Measurements from ENCODE around the gene ZNF273. TPM values are rescaled to one million over a fixed set of nuclear protein-coding genes. Genes with fewer than 3 reads are reported as not detected.

The ZNF273 gene
- polyA plus RNA-seq, 1 of the 3 experiments (the other 2 are of a cell fraction), result 2.3 TPM

- Histone ChIP-seq H3K9ac (no peak overlapping the region), H3K4me3 (ENCODE audit: low read depth in 2 of 2, low read length in 1 of 2) (no peak overlapping the region), H2AFZ (ENCODE audit: low read depth) (no peak overlapping the region), H3K79me2 (ENCODE audit: insufficient read depth) (no peaks in the 10 kb centered on the region), H3K4me1 (ENCODE audit: control insufficient read depth in 1 of 2, insufficient read depth in 2 of 2, low read depth in 1 of 2, low read length in 1 of 2) (peaks cover 0 to 6% of the 10 kb centered on the region in 2 experiments; a peak in 1 of 4 replicates), H3K9me3 (no peaks in the 10 kb centered on the region), H3K4me2 (no peak overlapping the region), H3K9me2 (no peaks in the 10 kb centered on the region), H3K36me3 (replicated peaks in 1 of 2; ENCODE audit: control insufficient read depth in 1 of 2, insufficient read depth in 2 of 2, low read length in 1 of 2) (no peaks in the 10 kb centered on the region), H3F3A (replicated peaks; ENCODE audit: insufficient read depth) (no peaks in the 10 kb centered on the region), H3K27me3 (ENCODE audit: insufficient read depth) (peaks cover 9% of the 10 kb centered on the region; the same call in 1 of the 2 replicates), H3K27ac (ENCODE audit: low read depth in 2 of 2, low read length in 1 of 2) (no peak overlapping the region), H4K20me1 (ENCODE audit: insufficient read depth) (no peaks in the 10 kb centered on the region)
- DNase-seq, result peak; percentile 11
- 65% methylated on average over 10 of the region's 10 CpGs for WGBS (ENCODE audit: low lambda C conversion rate)
- CTCF ChIA-PET, result no interaction called here
- POLR2A ChIA-PET, result no interaction called here
- TF ChIP-seq YY1 (IDR thresholded peaks at IDR 0.05; ENCODE audit: low read depth) (no peak), PBX3 (IDR thresholded peaks at IDR 0.05) (no peak), FOSL2 (IDR thresholded peaks at IDR 0.05; ENCODE audit: borderline replicate concordance, low read depth) (no peak), NFIC (IDR thresholded peaks at IDR 0.05; ENCODE audit: borderline replicate concordance) (no peak), GATA2 (CRISPR knock-in tag; IDR thresholded peaks at IDR 0.05) (no peak), RXRA (IDR thresholded peaks at IDR 0.05; ENCODE audit: borderline replicate concordance, low read depth) (no peak), FOXJ3 (CRISPR knock-in tag; IDR thresholded peaks at IDR 0.05) (no peak), POLR2AphosphoS5 (IDR thresholded peaks at IDR 0.05; ENCODE audit: low read depth, low read length) (no peak), RAD21 (IDR thresholded peaks at IDR 0.05; ENCODE audit: low read length) (no peak), GABPA (IDR thresholded peaks at IDR 0.05; ENCODE audit: low read depth) (no peak)
Measured at GRCh38 chr7:64873155-64873500, 29.9 kb upstream of the ZNF273 start.

- H3K9me2 ChIP-seq, result no peaks in the 10 kb centered on the region
- H4K20me1 ChIP-seq (ENCODE audit: insufficient read depth), result no peaks in the 10 kb centered on the region
- peak; percentile 12 for DNase-seq
- ChIA-PET POLR2A (no interaction called here), CTCF (no interaction called here)
- peaks cover 9% of the 10 kb centered on the region; the same call in 1 of the 2 replicates for H3K27me3 ChIP-seq (ENCODE audit: insufficient read depth)
- no peak for TF ChIP-seq IRF3 (IDR thresholded peaks at IDR 0.05; ENCODE audit: low read depth, low read length)
- no peak for TF ChIP-seq ZBTB33 (IDR thresholded peaks at IDR 0.05; ENCODE audit: borderline replicate concordance, low read depth)
- TF ChIP-seq USF1 (IDR thresholded peaks at IDR 0.05; ENCODE audit: borderline replicate concordance, low read depth), result no peak
- H3K36me3 ChIP-seq (replicated peaks in 1 of 2; ENCODE audit: control insufficient read depth in 1 of 2, insufficient read depth in 2 of 2, low read length in 1 of 2), result no peaks in the 10 kb centered on the region
- no peak overlapping the region for H3K27ac ChIP-seq (ENCODE audit: low read depth in 2 of 2, low read length in 1 of 2)
- 19% methylated on average over 5 of the region's 5 CpGs for WGBS (ENCODE audit: low lambda C conversion rate)
- H3K4me3 ChIP-seq (ENCODE audit: low read depth in 2 of 2, low read length in 1 of 2), result peak overlapping the region in 1 of 2 experiments; percentile 19; a peak in 1 of 4 replicates
- no peaks in the 10 kb centered on the region for H3F3A ChIP-seq (replicated peaks; ENCODE audit: insufficient read depth)
- no peaks in the 10 kb centered on the region for H3K9me3 ChIP-seq
- H3K4me2 ChIP-seq, result no peak overlapping the region
- no peak overlapping the region for H2AFZ ChIP-seq (ENCODE audit: low read depth)
- H3K9ac ChIP-seq, result no peak overlapping the region
- no peaks in the 10 kb centered on the region for H3K79me2 ChIP-seq (ENCODE audit: insufficient read depth)
- peaks cover 0 to 6% of the 10 kb centered on the region in 2 experiments; a peak in 1 of 4 replicates for H3K4me1 ChIP-seq (ENCODE audit: control insufficient read depth in 1 of 2, insufficient read depth in 2 of 2, low read depth in 1 of 2, low read length in 1 of 2)
Measured at GRCh38 chr7:64873517-64873916, 29.6 kb upstream of the ZNF273 start.

Data from SK-N-SH (cell line).